Renal cortex interstitium (tissue), 11 donors: Measurements from ENCODE around the gene FSTL1. TPM values are rescaled to one million over a fixed set of nuclear protein-coding genes. Genes with fewer than 3 reads are reported as not detected.

Experiments
- DNase-seq, 11 donors: peaks; one replicate each; pipeline ENCODE4 v3.0.0-alpha.2; 2013; ENCODE audit warnings: low read depth in 9 of 11, low spot score in 4 of 11; ENCODE audit errors: extremely low read depth in 1 of 11
- polyA plus RNA-seq, 3 donors: library from polyadenylated mRNA; unstranded; fragments of 120-200 nt; gene quantifications; one replicate each; pipeline ENCODE4 v1.2.1, GENCODE V29; 2013; ENCODE audit not compliant: insufficient read length in 3 of 3

Gene FSTL1
- polyA plus RNA-seq, 3 donors, result 491 to 605 (median 545) TPM

DNA sequence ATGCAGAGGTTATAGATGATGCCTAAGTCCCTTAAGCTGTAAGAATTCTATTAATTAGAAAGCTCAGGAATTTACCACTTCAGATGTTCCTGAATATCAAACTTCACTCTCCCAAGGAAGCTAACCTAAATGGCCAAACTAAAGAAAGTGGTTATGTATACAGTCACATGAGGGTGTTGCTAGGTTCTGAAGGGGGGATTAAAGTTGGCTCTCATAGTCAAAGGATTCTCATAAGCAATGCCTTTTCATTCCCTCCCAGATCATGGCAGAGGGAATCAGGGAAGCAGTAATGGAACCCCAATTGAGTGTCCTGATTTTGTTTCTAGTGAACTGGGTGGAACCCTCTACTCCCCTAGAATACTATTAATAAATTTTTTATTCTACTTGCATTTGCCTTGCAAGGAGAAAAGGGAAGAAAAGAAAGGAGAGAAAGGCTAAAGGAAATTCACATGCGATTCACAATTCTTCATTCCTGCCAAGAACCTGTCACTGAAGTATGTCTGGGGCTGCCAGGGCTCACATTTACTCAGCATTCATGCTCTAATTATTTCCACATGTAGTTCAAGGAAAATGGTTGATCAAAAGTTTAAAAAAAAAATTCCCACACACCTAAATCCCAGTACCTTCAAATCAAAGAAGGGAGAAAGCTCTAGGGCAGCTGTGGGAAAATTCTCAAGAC is 25.1 kb downstream of the FSTL1 start:
- DNase-seq, result peak in 2 of 11 donors; percentile 59 to 70

DNA sequence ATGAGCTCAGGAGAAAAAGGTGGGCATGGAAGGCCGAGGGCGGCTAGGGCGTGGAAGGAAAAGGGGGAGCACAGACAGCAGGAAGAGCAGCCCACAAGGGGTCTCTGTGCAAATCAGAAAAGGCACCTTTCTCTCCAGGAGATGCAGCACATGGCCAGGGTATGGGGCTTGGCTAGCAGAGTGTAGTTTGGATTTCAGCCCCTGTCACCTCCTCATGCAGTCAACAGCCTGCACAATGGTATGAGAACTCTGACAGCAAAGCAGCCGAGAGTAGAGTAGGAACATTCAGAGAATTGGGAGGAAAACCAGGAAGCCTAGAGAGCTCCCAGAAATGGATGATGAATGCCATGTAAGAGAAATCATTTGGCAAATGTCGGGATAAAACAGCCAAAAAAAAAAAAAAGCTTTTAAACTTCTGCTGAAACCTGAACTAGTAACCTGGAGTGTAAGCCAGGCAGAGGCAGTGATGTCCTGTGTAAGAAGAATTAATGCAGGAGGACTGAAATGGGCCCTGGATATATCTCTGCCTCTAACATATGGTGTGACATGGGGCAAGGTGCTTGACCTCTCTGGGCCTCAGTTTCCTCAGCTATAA is 25.7 kb downstream of the FSTL1 start:
- DNase-seq, result no peak

DNA sequence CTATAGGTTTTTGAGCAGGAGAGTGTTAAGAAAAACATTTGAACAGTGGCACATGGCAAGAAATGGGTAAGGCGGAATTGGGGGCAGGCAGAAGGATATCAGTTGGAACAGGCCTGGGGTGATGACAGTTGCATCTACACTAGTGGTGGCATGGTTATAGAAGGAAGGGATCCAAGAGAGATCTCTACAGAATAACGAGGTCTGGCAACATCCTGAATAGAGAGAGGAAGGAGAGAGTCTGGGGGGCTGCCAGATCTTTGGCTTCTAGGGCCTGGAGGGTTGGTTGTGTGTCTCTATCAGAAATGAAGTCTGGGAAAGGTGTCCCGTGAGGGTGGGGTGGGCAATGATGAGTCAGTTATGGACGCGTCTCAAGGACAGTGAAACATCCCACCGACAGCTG is 26.3 kb downstream of the FSTL1 start:
- no peak for DNase-seq

DNA sequence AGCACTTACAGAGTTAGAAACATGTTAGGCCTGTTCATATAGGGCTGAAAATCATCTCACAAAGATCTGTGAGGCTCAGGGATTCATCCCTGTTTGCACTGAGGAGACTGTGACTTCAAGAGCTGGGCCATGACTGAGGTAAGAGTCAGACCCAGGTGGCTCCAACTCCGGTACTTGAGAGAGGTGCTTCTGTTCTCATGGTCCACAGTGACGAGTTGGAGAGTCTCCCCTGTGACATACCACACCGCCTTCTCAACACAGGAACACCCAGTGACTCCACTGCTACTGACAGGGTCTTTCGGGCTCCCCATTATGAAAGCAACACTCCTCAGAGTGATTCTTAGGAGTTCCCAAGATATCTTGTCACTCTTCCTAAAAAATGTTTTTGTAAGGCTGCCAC is 27.4 kb downstream of the FSTL1 start:
- DNase-seq, result no peak

DNA sequence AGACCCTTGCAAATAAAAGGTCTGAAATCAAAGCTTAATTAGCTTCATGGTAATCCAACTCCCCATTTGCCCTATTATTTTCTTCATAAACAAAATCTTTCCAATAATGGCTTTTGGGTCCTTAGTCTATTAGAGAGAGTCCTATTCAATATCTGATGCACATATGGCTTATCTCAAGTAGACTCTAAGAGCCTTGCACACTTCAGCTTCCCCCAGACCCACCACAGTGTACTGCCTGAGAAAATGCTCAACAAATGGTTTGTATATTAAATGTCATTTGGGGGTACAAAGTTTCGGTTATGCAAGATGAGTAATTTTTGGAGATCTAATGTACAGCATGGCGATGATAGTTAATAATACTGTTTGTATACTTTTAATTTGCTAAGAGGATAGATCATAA is 28.9 kb downstream of the FSTL1 start:
- DNase-seq, result no peak

DNA sequence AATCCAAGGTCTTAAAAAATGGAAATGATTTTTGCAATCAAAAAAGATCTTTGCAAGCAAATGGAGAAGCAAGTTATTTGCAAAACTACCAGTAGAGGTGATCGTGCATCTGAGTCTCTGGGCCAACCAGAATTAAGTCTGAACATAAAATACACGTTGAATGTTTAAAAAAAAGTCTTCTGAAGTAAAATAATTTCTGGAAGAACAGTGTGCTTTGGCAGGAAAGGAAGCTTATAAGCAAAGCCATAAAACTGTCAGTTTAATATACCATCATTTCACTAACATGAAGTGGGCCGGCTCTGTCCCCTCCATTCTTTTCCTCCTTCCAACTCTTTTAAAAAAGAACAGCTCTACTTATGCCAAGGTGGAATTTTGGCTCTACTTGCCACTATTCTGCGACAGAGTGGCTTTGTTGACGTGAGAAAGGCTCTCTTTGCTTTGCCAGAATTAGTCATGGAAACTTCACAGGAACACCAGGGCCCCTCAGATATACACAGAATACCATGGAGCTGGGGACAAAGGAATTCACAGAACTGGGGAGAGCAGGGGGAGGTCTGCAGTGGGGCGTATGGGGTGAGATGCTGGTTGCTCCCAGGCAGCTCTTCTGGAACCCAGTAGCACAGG is 29.8 kb downstream of the FSTL1 start:
- DNase-seq, result peak in 1 of 11 donors; percentile 44

DNA sequence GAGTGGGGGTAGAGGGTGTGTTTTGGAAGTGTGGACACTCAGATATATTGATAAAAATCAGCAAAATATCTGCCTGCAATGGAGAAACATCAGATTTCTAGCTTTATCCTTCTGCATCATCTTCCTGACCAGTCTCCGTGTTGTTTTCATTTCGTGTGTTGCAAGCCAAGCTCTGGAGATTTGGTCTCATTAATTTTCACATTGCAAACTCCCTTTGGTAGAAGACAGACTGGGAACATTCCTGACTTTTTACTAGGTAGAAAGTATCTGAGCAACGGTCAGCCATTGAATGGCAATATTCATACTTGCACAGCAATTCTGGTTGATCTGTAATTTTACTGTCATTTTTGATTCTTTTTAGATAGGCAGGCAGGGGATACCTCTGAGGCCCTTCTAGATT is 30.4 kb downstream of the FSTL1 start:
- no peak for DNase-seq

DNA sequence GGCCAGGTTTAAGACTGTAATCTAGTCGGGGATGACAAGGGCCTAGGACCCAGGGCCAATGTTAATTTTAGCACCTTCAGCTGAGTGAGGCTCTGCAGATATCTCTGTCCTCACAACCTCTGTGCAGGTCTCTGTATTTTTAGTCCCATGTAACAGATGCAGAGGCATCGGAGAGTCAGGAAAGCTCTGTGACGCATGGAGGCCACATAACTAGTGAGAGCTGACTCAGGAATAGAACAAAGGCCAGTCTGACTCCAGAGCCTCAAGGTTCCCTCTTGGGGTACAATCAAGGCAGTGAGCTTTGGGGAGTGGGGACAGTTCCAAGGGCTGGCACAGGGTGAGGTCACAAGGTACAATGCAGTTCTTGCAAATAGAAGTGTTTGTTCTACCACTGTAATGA is 31.0 kb downstream of the FSTL1 start:
- DNase-seq, result no peak

DNA sequence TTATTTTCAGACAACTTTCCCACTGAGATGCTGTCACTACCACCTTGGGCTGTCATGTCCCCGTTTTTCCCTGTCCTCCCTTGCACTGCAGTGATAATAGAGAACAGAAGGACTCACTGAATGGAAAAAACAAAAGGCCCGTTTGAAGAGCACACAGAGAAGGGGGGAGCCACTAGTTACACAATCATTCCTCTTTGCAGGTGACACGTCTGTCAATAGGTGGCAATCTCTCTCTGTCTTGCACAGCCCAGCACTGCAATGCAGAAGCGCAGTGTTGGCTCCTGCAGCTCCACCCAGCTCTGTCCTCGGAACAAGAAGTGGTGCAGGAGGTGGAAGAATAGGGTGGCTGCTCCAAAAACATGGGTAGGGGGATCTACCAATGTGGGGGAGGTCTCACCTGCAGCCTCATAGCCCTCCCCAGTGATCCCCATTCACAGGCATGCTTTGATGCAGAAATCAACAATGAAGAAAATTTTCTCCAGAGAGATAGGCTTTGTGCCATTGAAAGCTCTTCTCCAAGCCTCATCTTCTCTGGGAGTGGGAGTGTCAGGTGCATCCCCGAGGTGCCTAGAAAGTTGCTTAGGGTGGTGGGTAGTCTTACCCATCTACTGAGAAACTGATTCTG is 31.8 kb downstream of the FSTL1 start:
- no peak for DNase-seq

DNA sequence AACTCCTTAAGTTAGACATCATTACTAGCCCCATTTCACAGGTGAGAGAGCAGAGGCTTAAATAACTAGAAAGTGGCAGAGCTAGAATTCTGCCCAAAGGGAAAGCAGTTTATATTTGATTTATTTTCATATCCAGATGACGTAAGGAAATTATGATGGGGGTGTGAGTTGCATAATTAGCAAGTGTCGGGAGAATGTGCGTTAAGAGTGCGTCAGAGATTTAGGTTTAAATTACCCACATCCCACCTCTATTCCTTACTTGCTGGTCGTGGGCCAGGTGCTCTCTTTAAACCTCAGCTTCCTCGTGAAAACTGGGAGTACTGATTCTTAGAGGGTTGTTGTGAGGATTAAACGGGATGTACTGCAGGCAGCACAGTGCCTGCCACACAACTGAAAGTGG is 32.3 kb downstream of the FSTL1 start:
- DNase-seq, result no peak

DNA sequence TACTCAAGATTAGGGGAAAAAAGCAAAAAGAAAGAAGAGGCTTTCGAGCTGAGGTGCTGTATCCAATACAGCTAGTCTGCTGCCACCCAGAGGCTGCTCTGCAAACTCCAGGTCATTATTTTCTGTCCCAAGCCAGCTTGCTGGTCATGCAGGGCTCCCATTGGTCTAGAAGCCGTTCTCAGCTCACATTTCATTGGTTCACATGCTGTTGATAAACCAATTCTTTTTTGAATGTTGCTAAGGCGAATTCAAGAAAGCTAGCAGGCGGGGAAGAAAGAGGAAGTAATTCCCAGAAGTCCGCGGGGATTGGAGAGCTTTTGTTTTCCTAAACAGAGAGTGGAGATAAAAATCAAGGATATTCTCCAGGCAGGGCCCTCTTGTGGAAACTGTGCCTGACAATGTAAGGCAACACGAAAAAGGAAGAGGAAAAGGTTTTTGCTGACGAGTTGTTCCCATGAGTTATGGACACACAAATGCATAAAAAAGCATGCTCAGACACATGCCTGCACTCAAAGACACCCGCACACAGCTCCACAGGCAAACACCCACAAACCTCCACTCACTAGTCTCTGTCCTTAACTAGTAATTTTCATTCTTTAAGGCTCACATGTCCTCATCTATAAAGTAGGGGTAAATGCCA is 33.4 kb downstream of the FSTL1 start:
- peak; percentile 90 to 98 (median 96) for DNase-seq

DNA sequence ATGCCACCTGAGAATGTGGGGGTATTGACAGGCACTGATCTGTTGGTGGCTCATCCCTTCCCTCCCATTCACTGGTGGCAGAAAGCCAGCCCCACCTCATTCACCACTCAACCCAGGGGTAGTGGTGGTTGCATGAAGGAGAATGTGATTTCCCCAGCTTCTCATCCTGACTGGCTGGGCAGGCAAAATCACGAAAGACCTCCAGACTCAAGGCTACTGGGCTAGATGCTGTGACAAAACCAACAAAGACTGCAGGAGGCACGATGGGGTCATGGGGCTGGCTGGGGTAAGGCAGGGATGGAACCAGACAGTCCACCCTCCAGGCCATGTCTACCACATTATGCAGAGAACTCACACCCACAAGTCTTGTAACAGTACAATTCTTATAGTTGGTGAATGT is 33.9 kb downstream of the FSTL1 start:
- no peak for DNase-seq

DNA sequence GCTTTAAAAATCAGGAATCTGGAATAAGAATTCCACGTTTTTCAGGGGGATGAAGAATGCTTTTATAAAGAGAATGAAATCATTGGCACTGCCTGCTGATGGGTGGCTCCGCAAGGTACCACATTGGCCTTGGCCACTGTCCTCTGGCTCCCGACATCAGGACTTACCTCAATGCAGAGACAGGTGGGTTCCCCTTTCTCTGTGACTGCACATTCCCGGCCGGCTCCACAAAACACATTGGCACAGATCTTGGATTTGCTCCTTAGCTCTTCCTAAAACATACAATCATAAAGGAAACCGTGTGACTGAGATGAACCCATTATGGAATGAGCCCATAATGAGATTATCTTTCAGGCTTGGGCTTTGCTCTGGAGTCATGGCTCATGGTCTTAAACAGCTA is 35.0 kb downstream of the FSTL1 start:
- no peak for DNase-seq

DNA sequence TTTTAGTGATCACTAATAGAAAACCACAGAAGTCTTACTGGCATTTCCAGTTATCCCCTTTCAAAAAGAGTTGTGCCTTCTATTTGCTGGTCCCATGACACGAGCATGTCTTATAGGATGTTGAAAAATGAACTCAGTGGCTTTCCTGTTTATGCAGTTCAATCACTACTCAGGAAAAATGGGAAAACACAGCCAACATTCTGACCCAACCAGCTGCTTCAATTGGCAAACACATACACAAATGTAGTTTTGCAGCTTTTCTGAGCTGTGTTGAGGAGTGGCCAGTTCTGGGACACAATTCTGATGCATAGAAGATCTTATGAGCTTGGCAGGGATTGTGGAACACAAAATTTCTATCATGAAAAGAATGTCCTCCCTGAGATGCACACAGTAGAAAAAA is 40.3 kb downstream of the FSTL1 start:
- DNase-seq, result no peak

DNA sequence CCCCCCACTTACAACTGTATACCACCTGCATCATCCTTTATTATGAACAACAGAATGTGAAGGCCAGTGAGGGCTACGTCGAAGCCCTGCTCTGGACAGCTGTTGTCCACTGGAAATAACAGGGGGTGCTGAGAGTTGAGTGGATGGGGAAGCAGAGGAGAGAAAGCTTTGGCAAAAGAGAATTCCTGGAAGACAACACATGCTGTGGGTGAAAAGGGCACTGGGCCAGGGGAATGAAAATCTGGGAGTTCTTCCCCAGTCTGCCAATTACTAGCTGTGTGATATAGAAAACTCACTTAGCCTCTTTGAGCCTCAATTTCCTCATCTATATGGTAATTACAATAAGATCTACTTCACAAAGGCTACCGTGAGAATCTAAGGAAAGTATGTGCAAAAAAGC is 40.7 kb downstream of the FSTL1 start:
- no peak for DNase-seq

DNA sequence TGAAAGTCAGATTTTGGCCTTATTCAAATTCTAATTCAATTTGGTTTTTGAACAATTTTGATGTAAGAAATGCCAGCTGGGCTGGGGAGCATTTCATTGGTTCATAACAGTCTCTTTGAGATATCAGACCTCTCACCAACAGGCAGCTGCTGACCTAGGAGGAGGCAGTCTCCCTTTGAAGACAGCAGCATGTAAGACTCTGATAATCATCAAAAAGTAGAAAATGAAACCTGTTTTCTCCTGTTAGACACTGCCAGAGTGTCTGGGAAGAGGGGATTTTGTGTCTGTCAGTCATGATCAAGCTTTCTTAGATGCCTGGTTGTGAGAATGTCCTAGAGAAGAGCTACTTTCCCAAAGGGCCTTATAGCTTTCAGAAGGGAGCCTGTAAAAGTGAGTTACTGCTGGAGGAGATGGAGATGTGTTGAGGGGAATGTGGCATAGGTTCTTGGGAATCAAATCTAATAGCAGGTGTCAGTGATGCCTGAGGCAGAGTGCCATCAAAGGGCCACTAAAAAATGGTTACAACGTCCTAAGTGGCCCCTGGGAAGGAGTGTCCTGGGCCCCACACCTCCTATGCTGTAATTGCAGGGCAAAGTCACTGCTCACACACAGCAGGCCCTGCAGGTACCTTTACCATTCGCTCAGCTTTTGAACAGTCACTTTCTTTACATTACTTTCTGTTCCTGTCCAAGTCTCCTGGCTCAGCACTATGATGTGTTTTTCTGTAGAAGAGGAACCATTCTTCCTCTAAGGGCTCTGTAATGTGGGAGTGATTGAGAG is 43.1 kb downstream of the FSTL1 start:
- DNase-seq, result no peak

DNA sequence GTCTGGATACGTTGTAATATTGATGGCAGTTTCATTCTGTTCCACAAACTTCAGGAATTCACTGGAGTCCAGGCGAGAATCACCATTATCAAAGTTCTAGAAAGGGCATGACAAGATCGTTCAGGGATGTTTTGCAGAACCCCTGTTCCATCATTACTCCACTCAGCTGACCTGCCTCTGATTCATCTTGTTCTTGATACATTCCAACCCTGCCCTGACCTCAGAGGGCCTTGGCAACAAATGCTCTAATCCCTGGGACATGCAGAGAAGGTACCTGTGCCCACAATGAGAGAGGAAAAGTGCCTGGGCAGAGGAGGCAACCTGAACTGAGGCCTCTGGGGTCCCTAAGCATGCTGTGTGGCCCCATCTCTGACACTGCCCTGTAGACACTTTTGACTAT is 45.9 kb downstream of the FSTL1 start:
- DNase-seq, result no peak

DNA sequence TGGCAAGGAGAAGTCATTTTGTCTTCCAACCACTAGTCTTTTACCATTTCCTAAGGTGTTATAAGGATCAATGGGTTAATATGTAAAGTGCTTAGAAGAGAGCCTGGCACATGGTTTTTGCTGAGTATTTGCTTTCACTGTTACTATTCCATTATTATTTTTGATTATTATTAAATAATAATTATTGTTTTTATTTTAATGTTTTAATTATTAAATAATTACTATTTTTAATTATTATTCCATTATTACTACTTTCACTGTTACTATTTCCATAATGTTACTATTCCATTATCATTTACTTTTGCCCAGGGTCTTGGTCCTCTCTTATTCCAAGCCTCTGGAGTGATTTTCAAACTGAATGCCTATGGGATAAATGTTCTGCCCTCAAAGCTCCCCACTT is 48.5 kb downstream of the FSTL1 start:
- no peak for DNase-seq

DNA sequence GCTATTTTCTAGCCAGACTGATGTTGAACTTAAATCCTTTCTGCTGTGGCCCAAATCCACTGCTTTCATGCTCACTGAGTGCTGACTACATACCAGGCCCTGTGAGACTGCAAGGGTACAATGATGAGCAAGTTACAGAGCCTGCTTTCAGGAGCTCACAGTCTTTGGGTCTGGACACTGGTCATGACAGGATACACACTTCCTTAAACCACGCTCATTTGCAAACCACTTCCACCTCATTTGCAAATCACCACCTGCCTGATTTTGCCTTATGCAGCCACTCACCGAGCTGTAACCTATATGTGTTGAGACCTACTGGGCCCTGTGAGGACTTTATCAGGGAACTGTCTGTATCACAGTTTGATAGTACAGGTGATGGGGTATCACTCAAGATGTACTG is 51.4 kb downstream of the FSTL1 start:
- no peak for DNase-seq
